Panc1 (cell line): Measurements from ENCODE around the gene CLCN6. TPM values are rescaled to one million over a fixed set of nuclear protein-coding genes. Genes with fewer than 3 reads are reported as not detected.

ENCODE experiments used
- ATAC-seq: fragments of 200-7000 bp; cut with Tn5 transposase; 2 replicates; pipeline ENCODE4 v1.9.1; 2020; ENCODE audit warnings: mild to moderate bottlenecking, moderate library complexity
- BruUV-seq: library from RNA; stranded (reverse); fragments of 400-500 nt; replicated peaks from 2 replicates; lab custom pipeline; 2021; lab: Mats Ljungman, UMichigan
- CTCF ChIA-PET: fragments of 300-600 bp; sonication (Branson Sonifier 250); formaldehyde crosslinking; loops from one replicate; lab custom pipeline; 2022; ENCODE audit warnings: antibody characterized with exemption; lab: Charles Lee
- POLR2A ChIA-PET: fragments of 300-600 bp; sonication (Branson Sonifier 250); formaldehyde crosslinking; loops from one replicate; lab custom pipeline; 2022; ENCODE audit warnings: antibody characterized with exemption; lab: Charles Lee
- DNase-seq: peaks from one replicate; pipeline ENCODE4 v3.0.0-alpha.2; 2010; ENCODE audit warnings: low read depth, low spot score
- H3K27ac ChIP-seq: 2 replicates; pipeline ENCODE4 v1.5.1; 2011; ENCODE audit warnings: mild to moderate bottlenecking, low read length, inconsistent platforms
- H3K27me3 ChIP-seq: fragments of 200-500 bp; sonication (Bioruptor generic); 2 replicates; pipeline ENCODE4 v1.6.0; 2014; ENCODE audit warnings: low read length, inconsistent platforms; ENCODE audit not compliant: control insufficient read depth, insufficient read depth
- H3K36me3 ChIP-seq: fragments of 200-500 bp; sonication (Bioruptor generic); 2 replicates; pipeline ENCODE4 v1.5.1; 2014; ENCODE audit warnings: inconsistent platforms, mild to moderate bottlenecking, low read length, moderate library complexity; ENCODE audit not compliant: control insufficient read depth, insufficient read depth
- H3K4me1 ChIP-seq: 2 replicates; pipeline ENCODE4 v1.5.1; 2011; ENCODE audit warnings: inconsistent platforms, mild to moderate bottlenecking, low read length, moderate library complexity; ENCODE audit not compliant: control insufficient read depth, insufficient read depth
- H3K4me3 ChIP-seq, 2 experiments: 2 replicates each; pipeline ENCODE4 v1.5.1; 2011 to 2012; ENCODE audit warnings: low read depth in 2 of 2, low read length in 2 of 2, mild to moderate bottlenecking in 2 of 2, inconsistent platforms in 1 of 2, moderate library complexity in 1 of 2
- H3K9me3 ChIP-seq: fragments of 200-500 bp; sonication (Bioruptor generic); 2 replicates; pipeline ENCODE4 v1.5.1; 2014; ENCODE audit warnings: low read depth, mild to moderate bottlenecking, inconsistent platforms, low read length, moderate library complexity; ENCODE audit not compliant: control insufficient read depth, insufficient read depth
- POLR2AphosphoS5 ChIP-seq: IDR thresholded peaks from 2 replicates; pipeline ENCODE4 v1.6.1; 2012; ENCODE audit warnings: mild to moderate bottlenecking, low read depth, low read length, moderate library complexity
- SIN3A ChIP-seq: IDR thresholded peaks from 2 replicates; pipeline ENCODE4 v1.6.1; 2012; ENCODE audit warnings: low read depth, mild to moderate bottlenecking, low read length, moderate library complexity, borderline replicate concordance; ENCODE audit not compliant: insufficient read depth
- TCF7L2 ChIP-seq: IDR thresholded peaks from 2 replicates; pipeline ENCODE4 v1.6.1; 2011; ENCODE audit warnings: mild to moderate bottlenecking, low read depth, low read length, inconsistent platforms
- in situ Hi-C: cut with HindIII; loops from 2 replicates; pipeline ENCODE4 v1.10.0; 2016; ENCODE audit warnings: low sequenced_read_pairs, low pct_unique_long_range_greater_than_20kb
- intact Hi-C: fragments of 100-400 bp; cut with micrococcal nuclease; formaldehyde crosslinking; loops from one replicate; pipeline ENCODE4 v1.10.0; 2022; ENCODE audit not compliant: unreplicated experiment
- total RNA-seq: library from RNA; stranded (reverse); gene quantifications from one replicate; pipeline ENCODE4 v1.2.1, GENCODE V29; 2021; ENCODE audit not compliant: unreplicated experiment
- TF ChIP-seq, protein P1 (sequence below), 2 experiments: IDR thresholded peaks; 2 replicates each; pipeline ENCODE4 v1.6.1; 2011 to 2012; ENCODE audit warnings: low read depth in 2 of 2, control low read depth in 1 of 2, low read length in 1 of 2, mild to moderate bottlenecking in 1 of 2, moderate library complexity in 1 of 2; ENCODE audit not compliant: insufficient read depth in 1 of 2
- TF ChIP-seq, protein P2 (sequence below): fragments of 450-650 bp; IDR thresholded peaks from 2 replicates; pipeline ENCODE4 v1.5.1; 2017; ENCODE audit warnings: mild to moderate bottlenecking

CLCN6 gene
- total RNA-seq, 1 experiment from 2014 or later, result 23.6 TPM

DNA sequence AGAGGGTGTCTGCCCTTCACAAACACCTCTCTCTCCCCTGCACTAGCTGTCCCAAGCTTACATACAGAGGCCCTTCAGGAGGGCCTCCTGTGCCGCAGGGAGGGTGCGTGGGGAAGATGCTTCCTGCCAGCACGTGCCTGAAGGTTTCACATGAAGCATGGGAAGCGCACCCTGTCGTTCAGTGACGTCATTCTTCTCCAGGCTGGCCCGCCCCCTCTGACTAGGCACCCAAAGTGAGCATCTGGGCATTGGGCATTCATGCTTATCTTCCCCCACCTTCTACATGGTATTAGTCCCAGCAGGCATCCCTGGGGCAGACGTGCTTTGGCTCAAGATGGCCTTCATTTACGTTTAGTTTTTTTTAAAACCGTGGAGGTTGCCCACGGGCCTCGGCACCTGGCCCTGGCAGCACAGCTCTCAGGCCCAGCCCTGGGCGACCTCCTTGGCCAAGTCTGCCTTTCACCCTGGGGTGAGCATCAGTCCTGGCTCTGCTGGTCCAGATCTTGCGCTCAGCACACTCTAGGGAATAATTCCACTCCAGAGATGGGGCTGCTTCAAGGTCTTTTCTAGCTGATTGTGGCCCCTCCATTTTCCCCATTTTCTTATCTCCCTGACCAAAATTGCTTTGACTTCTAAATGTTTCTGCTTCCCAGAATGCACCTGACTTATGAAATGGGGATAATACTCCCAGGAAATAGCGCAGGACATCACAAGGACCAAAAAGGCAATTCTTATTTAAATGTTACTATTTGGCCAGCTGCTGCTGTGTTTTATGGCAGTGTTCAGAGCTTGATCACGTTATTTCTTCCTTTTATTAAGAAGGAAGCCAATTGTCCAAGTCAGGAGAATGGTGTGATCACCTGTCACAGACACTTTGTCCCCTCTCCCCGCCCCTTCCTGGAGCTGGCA is 35.5 kb downstream of the CLCN6 start:
- CTCF ChIA-PET, result no interaction called here
- TF ChIP-seq, protein P1, sequence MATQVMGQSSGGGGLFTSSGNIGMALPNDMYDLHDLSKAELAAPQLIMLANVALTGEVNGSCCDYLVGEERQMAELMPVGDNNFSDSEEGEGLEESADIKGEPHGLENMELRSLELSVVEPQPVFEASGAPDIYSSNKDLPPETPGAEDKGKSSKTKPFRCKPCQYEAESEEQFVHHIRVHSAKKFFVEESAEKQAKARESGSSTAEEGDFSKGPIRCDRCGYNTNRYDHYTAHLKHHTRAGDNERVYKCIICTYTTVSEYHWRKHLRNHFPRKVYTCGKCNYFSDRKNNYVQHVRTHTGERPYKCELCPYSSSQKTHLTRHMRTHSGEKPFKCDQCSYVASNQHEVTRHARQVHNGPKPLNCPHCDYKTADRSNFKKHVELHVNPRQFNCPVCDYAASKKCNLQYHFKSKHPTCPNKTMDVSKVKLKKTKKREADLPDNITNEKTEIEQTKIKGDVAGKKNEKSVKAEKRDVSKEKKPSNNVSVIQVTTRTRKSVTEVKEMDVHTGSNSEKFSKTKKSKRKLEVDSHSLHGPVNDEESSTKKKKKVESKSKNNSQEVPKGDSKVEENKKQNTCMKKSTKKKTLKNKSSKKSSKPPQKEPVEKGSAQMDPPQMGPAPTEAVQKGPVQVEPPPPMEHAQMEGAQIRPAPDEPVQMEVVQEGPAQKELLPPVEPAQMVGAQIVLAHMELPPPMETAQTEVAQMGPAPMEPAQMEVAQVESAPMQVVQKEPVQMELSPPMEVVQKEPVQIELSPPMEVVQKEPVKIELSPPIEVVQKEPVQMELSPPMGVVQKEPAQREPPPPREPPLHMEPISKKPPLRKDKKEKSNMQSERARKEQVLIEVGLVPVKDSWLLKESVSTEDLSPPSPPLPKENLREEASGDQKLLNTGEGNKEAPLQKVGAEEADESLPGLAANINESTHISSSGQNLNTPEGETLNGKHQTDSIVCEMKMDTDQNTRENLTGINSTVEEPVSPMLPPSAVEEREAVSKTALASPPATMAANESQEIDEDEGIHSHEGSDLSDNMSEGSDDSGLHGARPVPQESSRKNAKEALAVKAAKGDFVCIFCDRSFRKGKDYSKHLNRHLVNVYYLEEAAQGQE (IDR thresholded peaks at IDR 0.05; ENCODE audit: insufficient read depth in 1 of 2, low read depth in 2 of 2, low read length in 1 of 2), result no peak
- TF ChIP-seq TCF7L2 (no peak), POLR2AphosphoS5 (no peak), SIN3A (no peak)
- TF ChIP-seq, protein P2, sequence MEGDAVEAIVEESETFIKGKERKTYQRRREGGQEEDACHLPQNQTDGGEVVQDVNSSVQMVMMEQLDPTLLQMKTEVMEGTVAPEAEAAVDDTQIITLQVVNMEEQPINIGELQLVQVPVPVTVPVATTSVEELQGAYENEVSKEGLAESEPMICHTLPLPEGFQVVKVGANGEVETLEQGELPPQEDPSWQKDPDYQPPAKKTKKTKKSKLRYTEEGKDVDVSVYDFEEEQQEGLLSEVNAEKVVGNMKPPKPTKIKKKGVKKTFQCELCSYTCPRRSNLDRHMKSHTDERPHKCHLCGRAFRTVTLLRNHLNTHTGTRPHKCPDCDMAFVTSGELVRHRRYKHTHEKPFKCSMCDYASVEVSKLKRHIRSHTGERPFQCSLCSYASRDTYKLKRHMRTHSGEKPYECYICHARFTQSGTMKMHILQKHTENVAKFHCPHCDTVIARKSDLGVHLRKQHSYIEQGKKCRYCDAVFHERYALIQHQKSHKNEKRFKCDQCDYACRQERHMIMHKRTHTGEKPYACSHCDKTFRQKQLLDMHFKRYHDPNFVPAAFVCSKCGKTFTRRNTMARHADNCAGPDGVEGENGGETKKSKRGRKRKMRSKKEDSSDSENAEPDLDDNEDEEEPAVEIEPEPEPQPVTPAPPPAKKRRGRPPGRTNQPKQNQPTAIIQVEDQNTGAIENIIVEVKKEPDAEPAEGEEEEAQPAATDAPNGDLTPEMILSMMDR, result no peak

DNA sequence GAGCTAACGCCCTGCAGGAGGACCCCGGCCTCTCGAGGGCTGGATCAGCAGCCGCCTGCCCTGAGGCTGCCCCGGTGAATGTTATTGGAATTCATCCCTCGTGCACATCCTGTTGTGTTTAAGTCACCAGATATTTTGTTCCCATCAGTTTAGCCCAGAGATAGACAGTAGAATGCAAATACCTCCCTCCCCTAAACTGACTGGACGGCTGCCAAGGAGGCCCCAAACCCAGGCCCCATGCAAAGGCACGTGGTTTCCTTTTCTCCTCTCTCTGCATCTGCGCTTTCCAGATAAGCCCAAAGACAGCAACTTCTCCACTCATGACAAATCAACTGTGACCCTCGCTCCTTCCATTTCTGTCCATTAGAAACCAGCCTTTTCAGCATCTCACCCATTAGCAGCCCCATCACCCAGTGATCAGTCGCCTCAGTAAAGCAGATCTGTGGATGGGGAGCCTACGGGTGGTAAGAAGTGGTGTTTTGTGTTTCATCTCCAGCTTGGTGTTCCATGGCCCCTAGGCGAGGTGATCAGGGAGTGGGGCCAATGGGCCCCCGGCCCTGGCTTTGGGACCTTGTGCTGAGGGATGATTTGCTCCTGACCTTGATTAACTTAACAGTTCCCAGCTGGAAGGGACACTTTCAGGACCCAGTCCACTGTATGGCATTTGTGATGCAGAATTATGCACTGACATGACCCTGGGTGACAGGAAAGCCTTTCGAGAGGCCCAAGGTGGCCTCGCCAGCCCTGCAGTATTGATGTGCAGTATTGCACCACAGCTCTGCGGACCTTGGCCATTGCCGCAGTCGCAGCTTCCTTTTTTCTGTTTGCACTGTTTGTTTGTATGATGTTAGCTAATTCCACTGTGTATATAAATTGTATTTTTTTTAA is 36.4 kb downstream of the CLCN6 start:
- POLR2A ChIA-PET, result no interaction called here
- intact Hi-C loops, result no loop called here
- H3K9me3 ChIP-seq, result no peaks in the 10 kb centered on the region
- no peak for DNase-seq
- H3K36me3 ChIP-seq, result peaks cover 14% of the 10 kb centered on the region
- TF ChIP-seq, protein P1 (IDR thresholded peaks at IDR 0.05; ENCODE audit: insufficient read depth in 1 of 2, low read depth in 2 of 2, low read length in 1 of 2), result no peak
- H3K27me3 ChIP-seq, result no peaks in the 10 kb centered on the region
- in situ Hi-C loops, result no loop called here
- CTCF ChIA-PET, result no interaction called here
- H3K27ac ChIP-seq, result no peak overlapping the region
- H3K4me3 ChIP-seq, result no peak overlapping the region
- ATAC-seq, result no peak
- no peaks in the 10 kb centered on the region for H3K4me1 ChIP-seq
- no TSS peak for BruUV-seq

More for the DNA sequence above, 35.5 kb downstream of the CLCN6 start:
- Histone ChIP-seq H3K4me1 (no peaks in the 10 kb centered on the region), H3K4me3 (no peak overlapping the region), H3K9me3 (no peaks in the 10 kb centered on the region), H3K27ac (no peak overlapping the region), H3K36me3 (peaks cover 14% of the 10 kb centered on the region), H3K27me3 (no peaks in the 10 kb centered on the region)
- no peak for DNase-seq
- in situ Hi-C loops, result no loop called here
- ATAC-seq, result no peak
- TSS peak; percentile 48 for BruUV-seq
- intact Hi-C loops, result no loop called here
- POLR2A ChIA-PET, result no interaction called here
